HFFc6 (cell line): ENCODE results near the gene SRGAP3. TPM values are rescaled to one million over a fixed set of nuclear protein-coding genes. Genes with fewer than 3 reads are reported as not detected.

Experiments used
- DNase-seq: peaks from one replicate; pipeline ENCODE4 v3.0.0-alpha.2; 2018
- H3K27ac Mint-ChIP-seq: 2 replicates; pipeline ENCODE4 v1.8.0; 2020; ENCODE audit warnings: mild to moderate bottlenecking, mixed read lengths
- H3K27me3 Mint-ChIP-seq: 2 replicates; pipeline ENCODE4 v1.8.0; 2021; ENCODE audit warnings: mild to moderate bottlenecking, moderate library complexity, mixed read lengths; ENCODE audit not compliant: insufficient read depth
- H3K36me3 Mint-ChIP-seq: 2 replicates; pipeline ENCODE4 v1.8.0; 2021; ENCODE audit warnings: low read depth, mixed read lengths
- H3K4me1 Mint-ChIP-seq: 2 replicates; pipeline ENCODE4 v1.8.0; 2020; ENCODE audit warnings: low read depth, mixed read lengths
- H3K4me3 Mint-ChIP-seq: 2 replicates; pipeline ENCODE4 v1.8.0; 2020; ENCODE audit warnings: mild to moderate bottlenecking, moderate library complexity, mixed read lengths
- H3K9me3 Mint-ChIP-seq: 2 replicates; pipeline ENCODE4 v1.8.0; 2020; ENCODE audit warnings: mild to moderate bottlenecking, mixed read lengths
- CTCF ChIP-seq: fragments of 200-600 bp; sonication (generic); IDR thresholded peaks from 2 replicates; pipeline ENCODE4 v1.5.0; 2021; ENCODE audit warnings: antibody characterized with exemption, mild to moderate bottlenecking
- total RNA-seq, 6 experiments: library from RNA; stranded (reverse); fragmentation: NEBNext Ultra II Directional; extraction: Animal tissue kit (Norgen Biotek cat#: 25700); gene quantifications; 2 replicates in 1 of 6; 3 replicates in 5 of 6; pipeline ENCODE4 v1.2.3, GENCODE V29; 2021

Gene SRGAP3
- total RNA-seq, 6 experiments from 2014 or later, result 0.23 to 0.92 (median 0.77) TPM

DNA sequence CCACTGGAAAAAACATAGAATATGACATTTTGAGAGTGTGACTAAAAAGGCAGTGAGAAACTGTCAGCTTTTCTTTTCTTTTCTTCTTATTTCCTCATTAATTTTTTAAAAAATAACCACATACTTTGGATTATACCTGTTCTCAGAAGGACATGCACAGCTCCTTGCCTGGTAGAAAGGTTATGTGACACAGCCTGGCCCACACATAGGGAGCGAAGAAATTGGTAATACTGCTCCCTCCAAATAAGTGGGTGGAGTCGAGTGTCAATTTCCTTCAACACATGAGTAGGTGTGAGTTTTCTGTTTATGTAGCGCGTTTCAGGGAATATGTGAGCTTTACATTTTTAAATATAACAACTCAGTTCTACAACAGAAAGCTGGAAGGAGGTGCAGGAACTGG lies 257.2 kb downstream of the SRGAP3 start:
- Mint-ChIP-seq H3K27me3 (peaks cover 34% of the 10 kb centered on the region), H3K27ac (no peak overlapping the region), H3K4me1 (peaks cover 5% of the 10 kb centered on the region; the same call in 1 of the 2 replicates), H3K4me3 (no peak overlapping the region), H3K9me3 (no peaks in the 10 kb centered on the region), H3K36me3 (no peaks in the 10 kb centered on the region)
- TF ChIP-seq CTCF, result no peak
- no peak for DNase-seq

- no peak overlapping the region for H3K4me3 Mint-ChIP-seq
- peak; percentile 45 for DNase-seq
- no peaks in the 10 kb centered on the region for H3K36me3 Mint-ChIP-seq
- TF ChIP-seq CTCF, result no peak; the same call in 1 of the 2 replicates
- peaks cover 22% of the 10 kb centered on the region for H3K27me3 Mint-ChIP-seq
- H3K9me3 Mint-ChIP-seq, result no peaks in the 10 kb centered on the region
- H3K27ac Mint-ChIP-seq, result no peak overlapping the region
- no peaks in the 10 kb centered on the region for H3K4me1 Mint-ChIP-seq
Observed at GRCh38 chr3:8990266-8991215, 258.9 kb downstream of the SRGAP3 start.

GRCh38 chr3:8988791-8989558 lies 260.5 kb downstream of the SRGAP3 start:
- TF ChIP-seq CTCF, result no peak
- H3K9me3 Mint-ChIP-seq, result no peaks in the 10 kb centered on the region
- H3K36me3 Mint-ChIP-seq, result no peaks in the 10 kb centered on the region
- no peaks in the 10 kb centered on the region for H3K4me1 Mint-ChIP-seq
- H3K4me3 Mint-ChIP-seq, result no peak overlapping the region
- DNase-seq, result no peak
- peaks cover 10% of the 10 kb centered on the region for H3K27me3 Mint-ChIP-seq
- no peak overlapping the region for H3K27ac Mint-ChIP-seq

DNA sequence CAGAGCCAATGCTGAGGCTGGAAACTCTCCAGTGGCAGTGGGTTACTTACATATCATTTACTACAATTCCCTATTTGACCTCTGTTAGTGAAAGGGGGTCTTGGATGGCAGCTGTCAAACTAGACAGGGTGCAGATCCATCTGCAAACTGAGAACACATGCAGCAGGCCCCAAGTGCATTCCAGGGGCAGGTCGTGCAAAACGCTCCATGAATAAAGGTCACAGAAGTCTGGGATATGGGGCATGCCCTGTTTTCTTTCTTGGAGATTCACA lies 261.1 kb downstream of the SRGAP3 start:
- peaks cover 11% of the 10 kb centered on the region for H3K27me3 Mint-ChIP-seq
- no peak overlapping the region for H3K4me3 Mint-ChIP-seq
- TF ChIP-seq CTCF, result no peak
- no peaks in the 10 kb centered on the region for H3K9me3 Mint-ChIP-seq
- H3K36me3 Mint-ChIP-seq, result no peaks in the 10 kb centered on the region
- H3K4me1 Mint-ChIP-seq, result no peaks in the 10 kb centered on the region
- DNase-seq, result no peak
- no peak overlapping the region for H3K27ac Mint-ChIP-seq

GRCh38 chr3:8987645-8988383 lies 261.6 kb downstream of the SRGAP3 start:
- peak; percentile 86 for TF ChIP-seq CTCF
- H3K4me1 Mint-ChIP-seq, result no peaks in the 10 kb centered on the region
- no peaks in the 10 kb centered on the region for H3K36me3 Mint-ChIP-seq
- H3K27me3 Mint-ChIP-seq, result peaks cover 7% of the 10 kb centered on the region
- peak; percentile 48 for DNase-seq
- H3K4me3 Mint-ChIP-seq, result no peak overlapping the region
- no peak overlapping the region for H3K27ac Mint-ChIP-seq
- no peaks in the 10 kb centered on the region for H3K9me3 Mint-ChIP-seq
